ENCODE measurements around the gene SUCLG2.

SUCLG2 gene, protein sequence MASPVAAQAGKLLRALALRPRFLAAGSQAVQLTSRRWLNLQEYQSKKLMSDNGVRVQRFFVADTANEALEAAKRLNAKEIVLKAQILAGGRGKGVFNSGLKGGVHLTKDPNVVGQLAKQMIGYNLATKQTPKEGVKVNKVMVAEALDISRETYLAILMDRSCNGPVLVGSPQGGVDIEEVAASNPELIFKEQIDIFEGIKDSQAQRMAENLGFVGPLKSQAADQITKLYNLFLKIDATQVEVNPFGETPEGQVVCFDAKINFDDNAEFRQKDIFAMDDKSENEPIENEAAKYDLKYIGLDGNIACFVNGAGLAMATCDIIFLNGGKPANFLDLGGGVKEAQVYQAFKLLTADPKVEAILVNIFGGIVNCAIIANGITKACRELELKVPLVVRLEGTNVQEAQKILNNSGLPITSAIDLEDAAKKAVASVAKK

DNA sequence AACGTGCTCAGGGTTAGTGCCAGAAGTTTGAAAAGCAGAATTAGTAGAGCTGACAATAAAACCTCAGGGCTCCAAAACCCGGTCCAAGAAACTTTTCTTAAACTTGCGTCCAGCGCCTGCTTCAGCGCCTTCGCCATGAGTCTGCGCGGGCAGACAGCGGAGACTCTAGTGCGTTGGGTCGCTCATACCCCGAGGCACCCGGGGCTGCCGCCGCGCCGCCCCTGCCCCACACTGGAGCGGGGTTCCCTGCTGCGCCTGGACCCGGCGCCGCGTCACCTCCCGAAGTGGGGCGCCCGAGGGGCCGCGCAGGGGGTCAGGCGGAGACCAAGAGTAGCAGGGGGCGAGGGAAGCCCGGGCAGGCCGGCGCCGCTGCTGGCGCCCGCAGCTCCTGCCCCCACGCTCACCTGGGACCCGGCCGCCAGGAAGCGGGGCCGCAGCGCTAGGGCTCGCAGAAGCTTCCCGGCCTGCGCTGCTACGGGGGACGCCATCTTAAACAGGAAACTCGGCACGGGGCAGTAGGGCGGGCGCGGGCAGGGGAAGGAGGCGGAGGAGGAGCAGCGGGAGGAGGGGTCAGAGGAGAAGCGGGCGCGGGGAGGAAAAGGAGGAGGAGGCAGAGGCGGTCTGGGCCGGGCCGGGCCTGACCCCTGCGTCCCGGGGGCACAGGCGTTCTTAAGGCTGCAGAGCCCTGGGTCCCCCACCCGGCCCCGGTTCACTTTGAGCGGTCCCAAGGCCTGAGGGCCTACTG lies at the start of gene SUCLG2:
SUCLG2 (minus strand) TSS at position 514 of the 745 bp plus-strand sequence; CDS start at position 488, 26 bp downstream.
- DNase-seq (ENCODE audit: low read depth) = peak; percentile 70

DNA sequence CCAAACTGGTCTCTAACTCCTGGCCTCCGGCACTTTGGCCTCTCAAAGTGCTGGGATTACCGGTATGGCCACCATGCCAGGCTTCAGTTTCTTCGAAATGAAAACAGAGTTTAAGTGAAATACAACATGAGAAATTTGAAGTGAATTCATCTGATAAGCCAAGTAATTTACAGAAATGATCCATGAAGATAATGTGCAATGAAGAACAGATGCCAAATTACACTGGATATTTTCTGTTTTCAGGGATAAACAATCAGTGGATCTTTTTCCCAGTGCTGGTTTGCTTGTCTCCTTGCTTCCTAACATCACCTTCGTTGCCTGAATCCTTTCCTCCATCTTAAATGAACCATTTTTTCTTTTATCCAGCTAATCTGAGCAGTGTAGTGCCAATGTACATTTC lies 46.2 kb upstream of the SUCLG2 start:
- DNase-seq (ENCODE audit: low read depth) = no peak

DNA sequence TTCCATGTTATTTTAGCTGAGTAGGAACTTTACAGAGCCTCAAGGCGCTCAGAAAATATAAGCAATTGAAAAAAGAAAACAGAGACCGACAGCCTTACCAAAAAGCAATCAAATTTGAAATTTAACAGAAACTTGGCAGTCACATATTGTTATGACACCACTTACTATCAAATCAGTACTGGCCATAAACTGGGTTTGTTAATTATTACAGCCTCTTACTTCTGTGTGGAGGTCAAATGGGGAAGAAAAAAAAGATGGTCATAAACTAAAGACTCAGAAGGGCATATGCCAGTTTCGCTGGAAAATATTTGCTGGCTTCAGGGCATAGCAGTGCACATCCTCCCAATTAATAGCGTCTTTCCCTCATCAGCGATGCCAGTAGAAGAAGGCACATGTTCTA lies 45.5 kb upstream of the SUCLG2 start:
- no peak for DNase-seq (ENCODE audit: low read depth)

DNA sequence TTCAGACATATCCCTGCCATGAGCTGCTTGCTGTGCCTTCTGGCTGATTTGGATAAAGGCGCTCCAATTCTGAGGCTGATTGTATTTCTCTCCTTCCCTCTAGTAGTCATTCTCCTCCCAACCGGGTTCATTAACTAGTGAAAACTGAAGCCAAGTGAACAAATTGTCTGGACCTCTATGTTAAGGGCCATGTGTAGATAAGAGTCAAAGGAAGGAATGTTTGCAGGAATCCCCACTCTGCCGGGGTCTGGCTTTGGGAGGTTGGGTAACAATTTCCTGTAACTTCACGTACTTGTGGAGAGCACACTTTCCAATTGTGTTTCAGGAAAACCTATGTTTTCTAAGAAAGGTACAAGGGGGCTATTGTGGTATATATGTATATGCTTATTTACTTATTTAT lies 38.2 kb upstream of the SUCLG2 start:
- no peak for DNase-seq (ENCODE audit: low read depth)

DNA sequence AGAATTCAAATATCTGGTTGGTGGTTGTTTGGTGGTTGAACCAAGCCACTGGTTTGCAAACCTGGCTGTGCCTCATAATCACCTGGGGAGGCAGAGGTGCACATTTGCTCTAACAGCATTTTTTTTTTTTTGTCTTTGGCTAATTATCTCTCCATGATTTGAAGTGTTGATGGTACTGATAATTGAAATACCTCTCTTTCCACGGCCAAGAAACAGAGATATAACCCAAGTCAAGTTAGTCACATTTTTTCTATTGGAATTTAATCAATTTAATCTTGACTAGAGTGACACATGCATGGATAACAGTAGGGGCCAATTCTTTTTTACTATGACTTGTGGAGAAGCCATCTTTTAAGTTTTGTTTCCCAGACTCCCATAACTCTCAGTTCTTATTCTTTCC lies 37.5 kb upstream of the SUCLG2 start:
- no peak for DNase-seq (ENCODE audit: low read depth)

DNA sequence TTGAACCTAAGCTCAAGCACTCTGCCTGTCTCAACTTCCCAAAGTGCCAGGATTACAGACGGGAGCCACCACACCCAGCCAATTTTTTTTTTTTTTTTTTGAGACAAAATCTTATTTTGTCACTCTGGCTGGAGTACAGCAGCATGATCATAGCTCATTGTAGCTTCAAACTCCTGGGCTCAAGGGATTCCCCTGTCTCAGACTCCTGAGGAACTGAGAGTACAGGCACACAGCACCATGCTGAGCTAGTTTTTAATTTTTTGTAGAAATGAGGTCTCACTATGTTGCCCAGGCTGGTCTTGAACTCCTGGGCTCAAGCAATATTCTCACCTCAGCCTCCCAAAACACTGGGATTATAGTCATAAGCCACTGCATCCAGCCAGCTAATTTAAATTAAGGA lies 36.8 kb upstream of the SUCLG2 start:
- no peak for DNase-seq (ENCODE audit: low read depth)

DNA sequence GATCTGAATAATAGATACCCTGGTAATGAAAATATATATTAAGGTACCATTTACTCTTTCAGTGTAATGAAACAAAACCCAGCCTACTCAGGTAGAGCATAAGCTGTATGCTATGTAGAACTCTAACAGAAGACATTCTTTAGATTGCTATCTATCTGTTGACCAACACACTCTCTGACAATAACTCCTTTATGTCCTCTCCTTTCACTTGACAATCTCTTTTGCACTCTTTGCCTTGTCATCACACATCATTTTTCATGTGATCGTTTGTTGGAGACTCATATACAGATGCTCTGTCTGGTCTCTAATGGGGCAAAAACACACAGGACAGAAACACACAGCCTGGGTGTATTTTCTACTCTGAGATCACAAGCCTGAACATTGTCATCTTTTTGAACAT lies 35.4 kb upstream of the SUCLG2 start:
- no peak for DNase-seq (ENCODE audit: low read depth)

DNA sequence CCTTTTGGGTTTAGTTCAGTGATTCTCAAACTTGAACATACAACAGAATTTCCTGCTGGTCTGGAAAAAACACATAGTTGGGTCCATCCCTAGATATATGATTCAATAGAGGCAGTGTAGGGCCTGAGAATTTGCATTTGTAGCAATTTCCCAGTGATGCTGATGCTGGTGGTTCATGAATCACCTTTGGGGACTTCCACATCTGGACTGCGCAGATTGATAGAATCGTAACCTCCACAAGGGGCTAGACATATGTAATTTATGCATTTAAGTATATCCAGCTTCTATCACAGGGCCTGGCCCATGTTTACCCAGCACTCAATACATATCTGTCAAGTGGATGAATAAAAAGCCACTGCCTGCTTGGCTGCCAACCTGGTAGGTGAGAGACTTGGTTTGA lies 33.8 kb upstream of the SUCLG2 start:
- DNase-seq (ENCODE audit: low read depth) = no peak

DNA sequence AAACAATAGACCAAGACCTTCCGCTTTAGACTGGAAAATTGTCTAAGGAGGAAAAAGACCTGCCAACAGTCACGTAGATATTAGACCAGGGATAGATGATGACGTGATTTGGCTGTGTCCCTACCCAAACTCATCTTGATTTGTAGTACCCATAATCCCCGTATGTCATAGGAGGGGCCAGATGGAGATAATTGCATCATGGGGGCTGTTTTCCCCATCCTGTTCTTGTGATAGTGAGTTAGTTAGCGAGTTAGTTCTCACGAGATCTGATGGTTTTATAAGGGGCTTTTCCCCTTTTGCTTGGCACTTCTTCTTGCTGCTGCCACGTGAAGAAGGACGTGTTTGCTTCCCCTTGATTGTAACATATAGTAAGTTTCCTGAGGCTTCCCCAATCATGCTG lies 31.7 kb upstream of the SUCLG2 start:
- DNase-seq (ENCODE audit: low read depth) = no peak

DNA sequence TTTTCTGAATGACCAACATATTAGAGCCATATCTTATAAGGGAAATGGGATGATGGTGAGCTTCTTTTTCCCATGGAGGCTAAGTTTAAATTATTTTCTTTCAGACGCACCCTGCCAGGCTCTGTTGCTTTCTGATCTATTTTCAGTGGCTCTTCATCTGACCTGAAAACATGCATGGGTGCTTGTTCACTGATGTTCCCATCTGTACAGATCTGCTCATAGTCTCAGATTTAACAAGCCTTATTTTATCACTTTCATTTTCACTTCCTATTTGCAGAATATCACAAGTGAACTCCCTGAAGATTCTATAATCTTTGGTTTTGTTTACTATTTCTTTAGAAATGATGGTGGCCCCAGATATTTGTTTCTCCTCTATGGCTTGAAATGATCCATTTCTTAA lies 31.1 kb upstream of the SUCLG2 start:
- no peak for DNase-seq (ENCODE audit: low read depth)

DNA sequence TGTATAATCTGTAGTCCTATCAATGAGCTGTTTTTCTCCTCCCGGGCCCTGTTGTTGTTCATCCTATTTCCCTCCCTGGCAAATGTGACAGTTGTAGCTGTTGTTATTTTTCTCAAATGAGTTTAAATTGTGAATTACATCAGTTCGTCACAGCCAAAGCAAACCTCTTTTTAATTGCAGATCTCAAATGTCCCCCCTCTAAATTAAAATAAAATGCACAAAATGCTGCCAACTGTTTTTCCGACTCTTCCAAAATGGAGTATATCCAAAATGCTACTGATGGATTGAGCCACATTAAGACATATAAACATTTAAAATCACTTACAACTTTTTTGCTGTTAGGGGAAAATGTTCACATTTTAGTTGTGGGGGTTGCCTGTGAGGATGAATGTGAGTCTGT lies 29.8 kb upstream of the SUCLG2 start:
- DNase-seq (ENCODE audit: low read depth) = no peak

DNA sequence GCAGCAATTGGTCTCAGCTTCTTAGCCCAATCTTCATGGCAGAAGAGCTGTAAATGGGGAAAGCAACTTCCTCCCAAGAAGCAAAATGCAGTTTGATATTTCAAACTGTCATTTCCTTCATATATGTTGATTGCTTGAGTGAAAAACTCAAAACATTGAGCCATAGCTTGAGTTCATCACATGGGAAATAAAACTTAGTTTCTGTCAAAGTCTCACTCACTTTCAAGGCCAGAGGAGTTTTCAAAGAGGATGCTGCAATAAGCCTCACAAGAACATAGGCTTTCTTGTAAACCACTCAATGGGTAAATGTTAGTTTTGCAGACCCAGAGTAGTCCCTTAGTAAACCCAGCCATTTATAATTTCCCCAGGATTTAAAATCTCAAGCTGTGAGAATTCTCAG lies 29.1 kb upstream of the SUCLG2 start:
- DNase-seq (ENCODE audit: low read depth) = no peak

DNA sequence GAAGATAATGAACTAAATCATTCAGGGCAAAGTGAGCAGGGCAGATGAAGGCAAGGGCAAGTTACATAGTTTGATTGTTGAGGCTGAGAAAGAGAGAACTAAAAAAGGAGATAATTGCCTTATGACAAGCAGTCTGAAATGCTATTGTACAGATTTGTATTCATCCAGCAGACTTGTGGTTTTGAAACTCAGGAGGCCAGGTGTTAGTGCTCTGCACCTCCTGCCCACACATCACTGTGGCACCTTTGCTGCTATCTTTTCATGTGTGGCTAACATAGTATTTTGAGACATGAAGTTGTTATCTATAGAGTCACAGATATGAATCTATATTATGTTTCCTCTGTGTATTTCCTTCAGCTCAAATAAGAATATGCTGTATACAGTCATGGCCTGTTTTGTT lies 24.3 kb upstream of the SUCLG2 start:
- DNase-seq (ENCODE audit: low read depth) = no peak

DNA sequence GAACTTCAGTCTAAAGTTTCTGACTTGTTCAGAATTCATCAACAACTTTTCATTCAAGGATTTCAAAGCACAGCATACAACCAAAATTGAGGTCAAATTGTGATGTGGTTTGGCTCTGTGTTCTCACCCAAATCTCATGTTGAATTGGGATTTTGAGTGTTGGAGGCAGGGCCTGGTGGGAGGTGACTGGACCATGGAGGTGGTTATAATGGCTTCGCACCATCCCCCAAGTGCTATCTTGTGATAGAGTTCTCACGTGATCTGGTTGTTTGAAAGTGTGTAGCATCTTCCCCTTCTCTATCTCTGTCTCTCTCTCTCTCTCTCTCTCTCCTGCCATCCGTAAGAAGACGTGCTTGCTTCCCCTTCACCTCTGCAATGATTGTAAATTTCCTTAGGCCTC lies 19.6 kb upstream of the SUCLG2 start:
- DNase-seq (ENCODE audit: low read depth) = no peak

DNA sequence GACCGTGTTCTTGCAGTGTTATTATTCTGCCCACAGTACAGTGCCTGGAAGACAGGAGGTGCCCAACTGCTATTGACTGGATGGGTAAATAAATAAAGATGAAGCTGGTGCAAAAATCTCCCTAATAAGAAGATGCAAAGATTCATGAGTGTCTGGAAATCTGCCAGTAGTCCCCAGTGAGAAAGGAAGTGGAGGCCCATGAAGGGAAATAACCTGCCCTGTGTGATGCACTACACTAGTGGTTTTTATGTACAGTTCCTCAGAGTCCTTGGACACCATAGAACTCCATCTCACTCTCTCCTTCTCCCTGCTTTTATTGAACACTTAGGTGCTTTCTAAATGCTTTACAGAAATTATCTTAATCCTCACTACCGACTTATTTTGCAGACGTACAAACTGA lies 8.3 kb upstream of the SUCLG2 start:
- no peak for DNase-seq (ENCODE audit: low read depth)

DNA sequence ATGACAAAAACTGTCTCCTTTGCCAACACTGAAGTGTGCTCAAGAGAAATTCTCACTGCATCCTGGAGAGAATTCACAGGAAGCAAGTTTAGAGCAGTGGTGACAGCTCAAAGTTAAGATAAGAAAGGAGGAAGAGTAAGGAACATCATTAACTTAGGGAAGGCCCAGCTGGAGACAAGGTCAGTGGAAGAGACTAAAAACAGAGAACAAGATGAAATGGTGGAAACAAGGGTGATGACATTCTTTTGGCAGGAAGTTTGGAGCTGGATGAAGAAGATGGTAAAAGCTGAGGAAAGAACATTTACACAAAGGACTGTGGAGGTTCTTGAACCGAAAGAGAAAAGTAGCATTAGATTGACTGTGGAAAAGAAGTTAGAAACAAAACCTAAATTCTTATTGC lies 6.7 kb upstream of the SUCLG2 start:
- no peak for DNase-seq (ENCODE audit: low read depth)

DNA sequence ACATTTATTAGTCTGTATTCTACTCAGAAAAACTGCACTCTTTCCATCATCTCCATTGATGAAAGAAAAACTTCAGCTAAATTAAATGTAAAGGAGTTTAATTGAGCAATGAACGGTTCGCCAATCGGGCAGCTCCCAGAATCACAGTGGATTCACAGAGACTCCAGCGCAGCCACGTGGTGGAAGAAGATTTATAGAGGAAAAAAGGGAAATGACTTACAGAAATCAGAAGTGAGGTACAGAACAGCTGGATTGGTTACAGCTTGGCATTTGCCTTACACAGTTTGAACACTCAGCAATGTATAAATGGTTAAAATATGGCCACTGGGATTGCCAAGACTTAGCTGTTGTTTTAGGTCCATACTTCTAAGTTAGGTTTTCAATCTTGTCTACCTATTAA lies 2.8 kb upstream of the SUCLG2 start:
- DNase-seq (ENCODE audit: low read depth) = no peak

DNA sequence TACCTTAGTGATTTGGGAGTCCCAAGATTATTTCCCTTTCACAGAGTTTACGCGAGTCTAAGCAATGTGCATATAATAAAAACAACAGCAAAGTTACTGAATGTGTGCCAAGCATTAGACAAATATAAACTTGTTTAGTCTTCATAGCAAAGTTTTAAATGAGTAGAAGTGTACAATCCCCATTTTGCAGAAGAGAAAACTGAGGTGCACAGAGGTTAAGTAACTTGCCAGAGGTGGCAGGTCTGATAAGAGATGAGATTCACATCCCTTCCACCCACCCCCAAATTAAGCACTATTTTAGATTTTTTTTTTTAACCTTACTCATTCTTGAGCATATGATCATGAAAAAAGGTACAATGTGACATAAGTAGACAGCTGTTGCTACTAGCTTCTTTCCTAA lies 2.2 kb upstream of the SUCLG2 start:
- no peak for DNase-seq (ENCODE audit: low read depth)

DNA sequence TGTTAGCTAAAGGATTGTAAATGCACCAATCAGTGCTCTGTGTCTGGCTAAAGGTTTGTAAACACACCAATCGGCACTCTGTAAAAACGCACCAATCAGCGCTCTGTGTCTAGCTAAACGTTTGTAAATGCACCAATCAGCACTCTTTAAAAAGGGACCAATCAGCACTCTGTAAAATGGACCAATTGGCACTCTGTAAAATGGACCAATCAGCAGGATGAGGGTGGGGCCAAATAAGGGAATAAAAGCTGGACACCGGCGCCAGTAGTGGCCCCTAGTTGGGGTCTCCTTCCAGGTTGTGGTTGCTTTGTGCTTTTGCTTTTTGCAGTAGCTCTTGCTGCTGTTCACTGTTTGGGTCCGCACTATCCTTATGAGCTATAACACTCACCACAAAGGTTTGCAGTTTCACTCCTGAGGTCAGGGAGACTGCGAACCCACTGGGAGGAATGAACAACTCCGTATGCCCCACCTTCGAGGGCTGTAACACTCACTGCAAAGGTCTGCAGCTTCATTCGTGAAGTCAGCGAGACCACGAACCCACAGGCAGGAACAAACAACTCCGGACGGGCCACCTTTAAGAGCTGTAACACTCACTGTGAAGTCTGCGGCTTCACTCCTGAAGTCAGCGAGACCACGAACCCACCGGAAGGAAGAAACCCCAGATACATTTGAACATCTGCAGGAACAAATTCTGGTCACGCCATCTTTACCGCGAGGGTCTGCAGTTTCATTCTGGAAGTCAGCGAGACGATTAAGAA lies 1.1 kb upstream of the SUCLG2 start:
- DNase-seq (ENCODE audit: low read depth) = peak; percentile 60

DNA sequence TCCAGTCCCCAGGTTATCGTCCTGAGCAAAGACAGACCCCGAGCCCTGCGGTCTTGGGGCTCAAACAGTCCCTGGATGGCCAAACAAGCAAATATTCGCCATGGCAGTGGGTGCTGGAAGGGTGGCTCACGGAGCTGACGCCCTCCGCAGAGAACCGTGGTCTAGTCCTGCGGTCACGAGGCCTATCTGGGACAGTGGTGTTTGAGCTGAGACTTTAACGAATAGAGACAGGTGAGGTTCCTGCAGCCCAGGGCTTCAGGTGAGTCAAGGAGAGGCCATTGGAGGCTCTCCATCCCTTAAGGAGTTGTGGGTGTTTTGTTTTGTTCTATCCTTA lies 399 bp upstream of the SUCLG2 start:
- no peak for DNase-seq (ENCODE audit: low read depth)

DNA sequence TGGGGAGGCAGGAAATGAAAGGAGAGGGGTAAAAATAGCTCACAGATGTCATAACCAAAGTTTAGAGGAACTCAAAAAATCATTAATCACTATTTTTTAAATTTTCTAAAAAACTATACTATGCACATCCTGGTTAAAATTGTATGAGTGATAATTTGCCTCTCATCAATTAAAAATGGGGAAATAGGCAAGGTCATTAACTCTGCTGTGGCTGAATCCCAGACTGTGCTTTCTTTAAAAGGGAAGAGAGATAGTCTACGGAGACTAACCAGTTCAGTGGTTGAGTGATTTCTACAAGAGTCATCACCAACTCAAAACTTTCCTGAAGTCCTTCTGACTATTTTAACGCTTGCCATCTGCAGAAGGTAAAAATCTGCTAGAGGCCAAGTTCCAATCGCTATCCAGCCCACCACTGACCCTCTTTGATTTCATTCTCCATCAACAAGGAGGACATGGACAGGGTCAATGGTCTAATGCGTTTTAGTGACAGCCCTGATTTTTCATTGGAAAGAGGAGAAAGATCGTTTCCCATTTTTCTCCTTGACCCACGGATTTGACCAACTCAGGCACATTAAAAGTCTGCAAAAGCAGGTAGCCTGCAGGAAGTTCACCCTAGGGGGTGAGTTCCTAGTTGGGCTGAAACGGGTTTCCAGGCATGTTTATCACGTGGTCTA lies 850 bp downstream of the SUCLG2 start:
- DNase-seq (ENCODE audit: low read depth) = no peak

DNA sequence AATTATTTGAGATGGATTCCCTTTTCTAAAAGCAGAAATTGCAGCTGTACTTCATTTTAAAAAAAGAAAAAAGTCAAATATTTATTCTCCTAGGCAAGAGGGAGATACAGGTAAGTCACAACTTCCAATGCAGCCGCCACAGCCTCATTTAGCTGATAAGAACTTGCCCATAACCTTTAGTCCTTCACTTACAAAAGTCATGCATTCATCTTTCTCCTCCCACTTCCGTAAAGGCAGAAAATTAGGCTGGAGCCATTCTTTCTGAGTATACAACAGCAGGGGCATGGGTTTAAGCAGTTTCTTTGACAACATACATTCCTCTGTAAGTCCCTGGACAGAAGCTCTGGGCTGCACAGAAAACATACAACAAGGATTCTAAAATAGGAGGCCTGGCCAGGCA lies 4.3 kb downstream of the SUCLG2 start:
- no peak for DNase-seq (ENCODE audit: low read depth)

DNA sequence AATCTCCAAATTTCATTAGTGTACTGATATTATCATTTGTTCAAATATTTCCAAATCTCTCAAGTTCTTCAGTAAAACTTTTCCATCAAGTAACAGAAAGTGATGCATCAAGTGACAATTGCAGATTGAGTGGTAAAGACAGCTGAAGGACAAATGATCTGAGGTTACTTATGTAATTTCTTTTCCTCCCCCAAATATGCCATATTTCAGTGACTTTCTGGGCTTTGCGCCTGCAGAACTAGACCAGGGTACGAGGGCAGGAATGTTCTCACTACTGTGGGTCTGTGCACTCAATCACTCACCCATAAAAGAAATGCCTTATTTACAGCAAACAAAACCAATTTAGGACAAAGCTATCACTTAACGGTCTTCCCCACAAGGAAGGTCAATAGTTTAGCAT lies 4.7 kb downstream of the SUCLG2 start:
- DNase-seq (ENCODE audit: low read depth) = no peak
